Measurements from ENCODE around the gene BCAR1. TPM values are rescaled to one million over a fixed set of nuclear protein-coding genes. Genes with fewer than 3 reads are reported as not detected.
"Not testable (repeated sequence)": the region's sequence is repeated elsewhere in the genome, so short reads cannot be mapped to it uniquely, and the experiment has no call there.

The BCAR1 gene
- total RNA-seq, 2 donors from 2014 or later: 51.1 to 181 TPM

- H3K27ac ChIP-seq: no peak overlapping the region
- H3K4me1 ChIP-seq (replicated peaks): peaks cover 36% of the 10 kb centered on the region
Measured at GRCh38 chr16:75241955-75242354, 9.5 kb downstream of the BCAR1 start.

DNA sequence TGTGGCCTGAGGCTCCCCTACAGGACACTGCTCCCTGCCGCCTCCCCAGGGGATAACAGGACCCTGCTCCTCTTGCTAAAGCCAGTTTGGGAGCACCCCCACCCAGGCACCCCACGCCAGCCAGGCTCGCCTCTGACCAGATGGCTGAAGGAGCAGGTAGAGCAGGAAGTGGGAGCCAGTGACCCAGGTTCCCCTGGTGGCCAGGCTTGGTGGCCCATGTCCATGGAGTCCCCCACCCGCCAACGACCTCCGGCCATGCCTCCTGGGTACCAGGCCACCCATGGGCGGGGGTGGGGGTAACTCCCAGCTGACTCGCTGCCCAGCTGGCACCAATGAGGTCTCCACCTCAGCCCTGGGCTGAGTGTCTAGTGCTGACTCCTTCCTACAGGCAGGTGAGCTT is 10.0 kb downstream of the BCAR1 start:
- H3K4me3 ChIP-seq: no peak overlapping the region
- H3K27ac ChIP-seq: no peak overlapping the region
- H3K27me3 ChIP-seq (replicated peaks; ENCODE audit: insufficient read depth): no peaks in the 10 kb centered on the region
- peaks cover 36% of the 10 kb centered on the region for H3K4me1 ChIP-seq (replicated peaks)
- intact Hi-C loops (cut with DNase I): no loop called here
- WGBS: 72% methylated on average over 6 of the region's 8 CpGs
- DNase-seq (ENCODE audit: low spot score): no peak
- no peaks in the 10 kb centered on the region for H3K9me3 ChIP-seq
- TF ChIP-seq POLR2A (IDR thresholded peaks at IDR 0.05) (no peak), POLR2AphosphoS5 (IDR thresholded peaks at IDR 0.05) (no peak)
- TF ChIP-seq, protein P1, sequence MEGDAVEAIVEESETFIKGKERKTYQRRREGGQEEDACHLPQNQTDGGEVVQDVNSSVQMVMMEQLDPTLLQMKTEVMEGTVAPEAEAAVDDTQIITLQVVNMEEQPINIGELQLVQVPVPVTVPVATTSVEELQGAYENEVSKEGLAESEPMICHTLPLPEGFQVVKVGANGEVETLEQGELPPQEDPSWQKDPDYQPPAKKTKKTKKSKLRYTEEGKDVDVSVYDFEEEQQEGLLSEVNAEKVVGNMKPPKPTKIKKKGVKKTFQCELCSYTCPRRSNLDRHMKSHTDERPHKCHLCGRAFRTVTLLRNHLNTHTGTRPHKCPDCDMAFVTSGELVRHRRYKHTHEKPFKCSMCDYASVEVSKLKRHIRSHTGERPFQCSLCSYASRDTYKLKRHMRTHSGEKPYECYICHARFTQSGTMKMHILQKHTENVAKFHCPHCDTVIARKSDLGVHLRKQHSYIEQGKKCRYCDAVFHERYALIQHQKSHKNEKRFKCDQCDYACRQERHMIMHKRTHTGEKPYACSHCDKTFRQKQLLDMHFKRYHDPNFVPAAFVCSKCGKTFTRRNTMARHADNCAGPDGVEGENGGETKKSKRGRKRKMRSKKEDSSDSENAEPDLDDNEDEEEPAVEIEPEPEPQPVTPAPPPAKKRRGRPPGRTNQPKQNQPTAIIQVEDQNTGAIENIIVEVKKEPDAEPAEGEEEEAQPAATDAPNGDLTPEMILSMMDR (IDR thresholded peaks at IDR 0.05): no peak
- peaks cover 5 to 8% of the 10 kb centered on the region in 2 donors for H3K36me3 ChIP-seq

More at GRCh38 chr16:75241955-75242354, 9.5 kb downstream of the BCAR1 start:
- H3K9me3 ChIP-seq: no peaks in the 10 kb centered on the region
- peaks cover 1 to 8% of the 10 kb centered on the region in 2 donors for H3K36me3 ChIP-seq
- no peaks in the 10 kb centered on the region for H3K27me3 ChIP-seq (replicated peaks; ENCODE audit: insufficient read depth)
- no peak for DNase-seq (ENCODE audit: low spot score)
- TF ChIP-seq POLR2A (IDR thresholded peaks at IDR 0.05) (no peak), POLR2AphosphoS5 (IDR thresholded peaks at IDR 0.05) (no peak)
- TF ChIP-seq, protein P1 (IDR thresholded peaks at IDR 0.05): no peak
- WGBS: 90% methylated on average over 13 of the region's 13 CpGs
- no peak overlapping the region for H3K4me3 ChIP-seq
- intact Hi-C loops (cut with DNase I): no loop called here

DNA sequence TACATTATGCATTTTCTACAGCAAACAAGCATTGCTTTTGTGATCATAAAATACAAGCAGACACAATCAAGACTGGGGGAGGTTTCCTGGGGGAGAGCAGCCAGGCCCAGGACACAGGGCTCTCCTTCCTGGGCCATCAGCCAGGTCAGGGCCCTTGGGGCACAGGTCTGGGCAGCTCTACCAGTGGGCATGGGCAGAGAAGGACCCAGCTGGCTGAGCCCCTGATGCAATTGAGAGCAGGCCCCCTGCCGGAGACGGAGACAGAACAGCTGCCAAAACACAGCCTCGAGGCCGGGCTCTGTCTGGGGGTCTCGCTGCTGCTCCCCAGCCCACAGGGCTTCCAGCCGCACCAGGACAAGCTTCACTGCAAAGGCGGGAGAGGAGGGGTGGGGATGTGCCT is 10.8 kb downstream of the BCAR1 start:
- H3K4me1 ChIP-seq (replicated peaks): peaks cover 36% of the 10 kb centered on the region
- intact Hi-C loops (cut with DNase I); H3K36me3 ChIP-seq; H3K9me3 ChIP-seq; H3K4me3 ChIP-seq; H3K27ac ChIP-seq; H3K27me3 ChIP-seq (replicated peaks; ENCODE audit: insufficient read depth); DNase-seq (ENCODE audit: low spot score): not testable (repeated sequence)
- 69% methylated on average over 7 of the region's 7 CpGs for WGBS

GRCh38 chr16:75239542-75240122 is 11.8 kb downstream of the BCAR1 start:
- no peak for DNase-seq (ENCODE audit: low spot score)
- Histone ChIP-seq H3K4me1 (replicated peaks) (peaks cover 26% of the 10 kb centered on the region), H3K4me3 (no peak overlapping the region), H3K9me3 (no peaks in the 10 kb centered on the region), H3K27me3 (replicated peaks; ENCODE audit: insufficient read depth) (no peaks in the 10 kb centered on the region), H3K27ac (peak overlapping the region; percentile 76 to 78), H3K36me3 (peaks cover 5 to 16% of the 10 kb centered on the region in 2 donors)
- 82% methylated on average over 17 of the region's 19 CpGs for WGBS
- TF ChIP-seq, protein P1 (IDR thresholded peaks at IDR 0.05): no peak
- TF ChIP-seq POLR2A (IDR thresholded peaks at IDR 0.05): no peak
- no peak for TF ChIP-seq POLR2AphosphoS5 (IDR thresholded peaks at IDR 0.05)
- intact Hi-C loops (cut with DNase I): loop anchor here (5.0 kb wide), 1 partner anchor 163 kb away; no protein-coding TSS in a partner anchor

DNA sequence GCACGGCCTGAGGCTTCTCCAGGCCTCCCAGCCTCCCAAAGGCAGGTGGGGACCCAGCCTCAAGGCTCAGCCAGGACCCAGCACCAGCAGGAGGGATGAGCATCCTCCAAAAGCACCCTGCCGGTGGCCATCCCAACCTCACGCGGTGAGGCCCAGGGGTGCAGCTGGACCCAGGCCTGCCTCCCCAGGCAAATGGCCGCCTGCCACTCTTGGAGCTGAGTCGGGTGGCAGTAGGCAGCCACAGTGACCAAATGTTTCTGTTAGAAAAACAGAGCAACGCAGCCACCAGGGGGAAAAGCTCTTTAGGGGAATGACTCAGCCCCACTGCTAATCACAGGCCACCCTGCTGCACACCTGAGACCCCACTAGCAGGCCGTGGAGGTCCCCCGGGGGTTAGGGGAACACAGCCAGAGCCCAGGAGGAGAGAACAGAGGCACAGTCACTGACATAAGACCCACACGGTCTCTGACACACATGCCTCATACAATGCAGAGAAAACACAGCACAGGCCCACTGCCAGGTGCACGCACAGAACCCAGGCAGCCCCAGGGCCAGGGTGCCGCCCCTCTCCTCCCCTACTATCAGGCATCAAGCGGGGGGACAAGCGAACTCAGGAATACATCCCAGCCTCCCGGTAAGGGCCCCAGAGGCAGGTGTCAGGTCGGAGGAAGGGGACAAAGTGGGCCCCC is 12.4 kb downstream of the BCAR1 start:
- peaks cover 23% of the 10 kb centered on the region for H3K4me1 ChIP-seq (replicated peaks)
- DNase-seq (ENCODE audit: low spot score): no peak
- H3K9me3 ChIP-seq: no peaks in the 10 kb centered on the region
- H3K27ac ChIP-seq: peak overlapping the region; percentile 76 to 78
- peaks cover 5 to 19% of the 10 kb centered on the region in 2 donors for H3K36me3 ChIP-seq
- intact Hi-C loops (cut with DNase I): loop anchor here (5.0 kb wide), 1 partner anchor 163 kb away; no protein-coding TSS in a partner anchor
- H3K4me3 ChIP-seq: no peak overlapping the region
- TF ChIP-seq POLR2AphosphoS5 (IDR thresholded peaks at IDR 0.05): no peak
- TF ChIP-seq, protein P1 (IDR thresholded peaks at IDR 0.05): peak in 2 of 4 experiments; percentile 5 to 38
- no peaks in the 10 kb centered on the region for H3K27me3 ChIP-seq (replicated peaks; ENCODE audit: insufficient read depth)
- 10% methylated on average over 10 of the region's 16 CpGs for WGBS

Data from prostate gland (tissue), 2 donors.